Activated T-cell treated with anti-CD3 and anti-CD28 coated beads, Interleukin-2, amount 50 U/mL, for 4 hours (primary cell): ENCODE results near the gene SLC2A4RG. TPM values are rescaled to one million over a fixed set of nuclear protein-coding genes. Genes with fewer than 3 reads are reported as not detected.
A peak's percentile ranks its signal among the peaks of the same experiment; 100 is the strongest.

ENCODE experiments used
- ATAC-seq, 2 donors: fragments of 200-7000 bp; cut with Tn5 transposase; one replicate each; pipeline ENCODE4 v1.10.0; 2021
- DNase-seq: peaks from one replicate; pipeline ENCODE4 v3.0.0-alpha.2; 2020
- H3K27me3 Mint-ChIP-seq: one replicate; pipeline ENCODE4 v1.8.0; 2021; ENCODE audit warnings: low read depth, mixed read lengths
- H3K36me3 Mint-ChIP-seq: one replicate; pipeline ENCODE4 v1.8.0; 2022; ENCODE audit warnings: mixed read lengths; ENCODE audit not compliant: insufficient read depth
- H3K4me1 Mint-ChIP-seq: one replicate; pipeline ENCODE4 v1.8.0; 2021; ENCODE audit warnings: low read depth, mixed read lengths
- H3K4me3 Mint-ChIP-seq: one replicate; pipeline ENCODE4 v1.8.0; 2021; ENCODE audit warnings: mild to moderate bottlenecking, moderate library complexity, mixed read lengths
- H3K9me3 Mint-ChIP-seq: one replicate; pipeline ENCODE4 v1.8.0; 2021; ENCODE audit warnings: mixed read lengths
- total RNA-seq, 3 donors: library from RNA; stranded (reverse); gene quantifications; one replicate each; pipeline ENCODE4 v1.2.1, GENCODE V29; 2021

The SLC2A4RG gene
- total RNA-seq, 3 donors from 2014 or later: 17.2 to 18.1 (median 17.3) TPM

DNA sequence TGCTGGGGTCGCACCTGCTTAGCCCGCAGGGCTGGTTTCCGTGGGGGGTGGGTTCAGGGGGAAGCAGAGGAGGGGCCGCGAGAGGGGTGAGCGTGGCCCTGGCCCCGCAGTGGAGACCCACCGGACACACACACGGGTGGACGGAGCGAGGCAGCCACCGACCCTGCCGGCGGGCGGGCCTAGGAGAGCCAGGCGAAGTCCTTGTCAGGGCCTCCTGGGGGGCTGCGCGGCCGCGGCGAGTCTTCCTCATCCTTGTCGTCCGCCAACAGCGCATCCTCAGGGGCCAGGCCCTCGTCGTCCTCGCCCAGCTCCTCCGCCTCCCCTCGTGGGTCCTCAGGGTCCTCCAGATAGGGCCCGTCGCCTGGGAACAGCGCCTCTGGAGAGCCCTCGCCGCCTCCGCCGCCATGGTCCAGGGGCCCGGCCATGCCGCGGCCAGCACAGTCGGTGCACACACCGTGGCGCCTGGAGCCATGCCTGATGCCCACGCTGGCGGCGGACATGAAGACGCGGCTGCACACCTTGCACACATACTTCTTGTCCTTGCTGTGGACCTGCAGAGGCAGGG is 7.3 kb downstream of the SLC2A4RG start:
- no peaks in the 10 kb centered on the region for H3K36me3 Mint-ChIP-seq
- ATAC-seq (no peak), DNase-seq (no peak)
- H3K27me3 Mint-ChIP-seq: no peaks in the 10 kb centered on the region
- H3K4me1 Mint-ChIP-seq: peaks cover 18% of the 10 kb centered on the region
- H3K4me3 Mint-ChIP-seq: no peak overlapping the region
- no peaks in the 10 kb centered on the region for H3K9me3 Mint-ChIP-seq

- H3K4me1 Mint-ChIP-seq: peaks cover 21% of the 10 kb centered on the region
- no peaks in the 10 kb centered on the region for H3K27me3 Mint-ChIP-seq
- no peak for ATAC-seq
- no peak overlapping the region for H3K4me3 Mint-ChIP-seq
- no peak for DNase-seq
- no peaks in the 10 kb centered on the region for H3K36me3 Mint-ChIP-seq
- no peaks in the 10 kb centered on the region for H3K9me3 Mint-ChIP-seq
Observed at GRCh38 chr20:63747622-63748069, 8.1 kb downstream of the SLC2A4RG start.

GRCh38 chr20:63748070-63748933 is 8.7 kb downstream of the SLC2A4RG start:
- H3K27me3 Mint-ChIP-seq: no peaks in the 10 kb centered on the region
- H3K4me1 Mint-ChIP-seq: peaks cover 21% of the 10 kb centered on the region
- no peaks in the 10 kb centered on the region for H3K9me3 Mint-ChIP-seq
- DNase-seq (no peak), ATAC-seq (no peak)
- no peak overlapping the region for H3K4me3 Mint-ChIP-seq
- H3K36me3 Mint-ChIP-seq: no peaks in the 10 kb centered on the region

DNA sequence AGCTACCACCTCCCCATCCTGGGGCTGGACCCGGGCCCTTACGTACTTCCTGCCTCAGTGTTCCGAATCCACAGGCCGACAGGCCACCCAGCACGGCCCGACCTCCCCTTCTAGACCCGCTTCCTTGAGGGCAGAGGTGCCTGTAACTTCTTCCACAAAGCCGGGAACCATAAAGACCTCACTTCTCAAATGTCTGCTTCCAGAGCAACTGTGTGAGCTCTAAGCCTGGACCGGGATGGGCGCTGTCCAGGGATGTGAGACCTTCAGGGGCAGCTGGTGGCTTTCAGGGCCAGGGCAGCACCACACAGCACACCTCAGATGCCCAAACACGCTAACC is 9.3 kb downstream of the SLC2A4RG start:
- ATAC-seq: no peak
- DNase-seq: no peak
- Mint-ChIP-seq H3K4me1 (peaks cover 21% of the 10 kb centered on the region), H3K27me3 (no peaks in the 10 kb centered on the region), H3K4me3 (no peak overlapping the region), H3K9me3 (no peaks in the 10 kb centered on the region), H3K36me3 (no peaks in the 10 kb centered on the region)

DNA sequence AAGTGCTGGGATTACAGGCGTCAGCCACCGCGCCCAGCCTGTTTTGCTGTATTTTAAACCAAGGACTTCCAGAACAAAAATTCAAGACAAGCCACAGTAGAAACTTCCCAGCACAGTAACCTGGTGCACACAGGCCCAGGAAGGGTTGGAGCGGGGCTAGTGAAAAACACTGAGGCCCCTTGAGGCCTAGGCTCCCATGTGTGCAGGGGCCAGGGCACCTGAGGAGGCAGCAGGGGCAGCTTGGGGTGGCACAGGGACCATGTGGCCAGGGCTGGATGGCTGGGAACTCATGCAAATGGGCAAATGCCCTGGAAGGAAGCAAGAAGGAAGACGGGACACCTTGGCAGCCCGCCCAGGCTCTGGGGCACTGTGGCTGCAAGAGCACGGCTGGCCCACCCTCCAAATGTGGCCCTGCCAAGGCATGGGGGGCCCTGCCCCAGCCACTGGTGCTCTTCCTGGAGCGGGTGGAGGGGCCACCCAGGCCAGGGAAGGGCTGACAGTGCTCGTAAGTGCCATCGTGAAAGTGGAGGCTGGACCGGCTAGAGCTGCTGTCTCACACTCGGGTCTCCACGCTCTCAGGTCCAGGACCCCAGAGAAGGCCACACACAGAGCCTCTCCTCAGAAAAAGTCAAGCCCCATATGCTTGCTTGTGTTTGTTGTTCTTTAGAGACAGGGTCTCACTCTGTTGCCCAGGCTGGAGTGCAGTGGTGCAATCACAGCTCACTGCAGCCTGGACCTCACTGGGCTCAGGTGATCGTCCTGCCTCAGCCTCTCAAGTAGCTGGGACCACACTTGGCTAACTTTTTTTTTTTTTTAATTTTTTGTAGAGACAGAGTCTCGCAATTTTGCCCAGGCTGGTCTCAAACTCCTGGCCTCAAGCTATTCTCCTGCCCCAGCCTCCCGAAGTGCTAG is 10.3 kb downstream of the SLC2A4RG start:
- Mint-ChIP-seq H3K4me3 (no peak overlapping the region), H3K9me3 (no peaks in the 10 kb centered on the region), H3K27me3 (no peaks in the 10 kb centered on the region), H3K4me1 (peaks cover 21% of the 10 kb centered on the region), H3K36me3 (no peaks in the 10 kb centered on the region)
- no peak for DNase-seq
- ATAC-seq: no peak

- no peaks in the 10 kb centered on the region for H3K9me3 Mint-ChIP-seq
- DNase-seq (peak; percentile 55), ATAC-seq (peak; percentile 80 to 83)
- peak overlapping the region; percentile 62 for H3K4me3 Mint-ChIP-seq
- no peaks in the 10 kb centered on the region for H3K27me3 Mint-ChIP-seq
- peaks cover 21% of the 10 kb centered on the region for H3K4me1 Mint-ChIP-seq
- no peaks in the 10 kb centered on the region for H3K36me3 Mint-ChIP-seq
Observed at GRCh38 chr20:63750807-63751470, 11.4 kb downstream of the SLC2A4RG start.

DNA sequence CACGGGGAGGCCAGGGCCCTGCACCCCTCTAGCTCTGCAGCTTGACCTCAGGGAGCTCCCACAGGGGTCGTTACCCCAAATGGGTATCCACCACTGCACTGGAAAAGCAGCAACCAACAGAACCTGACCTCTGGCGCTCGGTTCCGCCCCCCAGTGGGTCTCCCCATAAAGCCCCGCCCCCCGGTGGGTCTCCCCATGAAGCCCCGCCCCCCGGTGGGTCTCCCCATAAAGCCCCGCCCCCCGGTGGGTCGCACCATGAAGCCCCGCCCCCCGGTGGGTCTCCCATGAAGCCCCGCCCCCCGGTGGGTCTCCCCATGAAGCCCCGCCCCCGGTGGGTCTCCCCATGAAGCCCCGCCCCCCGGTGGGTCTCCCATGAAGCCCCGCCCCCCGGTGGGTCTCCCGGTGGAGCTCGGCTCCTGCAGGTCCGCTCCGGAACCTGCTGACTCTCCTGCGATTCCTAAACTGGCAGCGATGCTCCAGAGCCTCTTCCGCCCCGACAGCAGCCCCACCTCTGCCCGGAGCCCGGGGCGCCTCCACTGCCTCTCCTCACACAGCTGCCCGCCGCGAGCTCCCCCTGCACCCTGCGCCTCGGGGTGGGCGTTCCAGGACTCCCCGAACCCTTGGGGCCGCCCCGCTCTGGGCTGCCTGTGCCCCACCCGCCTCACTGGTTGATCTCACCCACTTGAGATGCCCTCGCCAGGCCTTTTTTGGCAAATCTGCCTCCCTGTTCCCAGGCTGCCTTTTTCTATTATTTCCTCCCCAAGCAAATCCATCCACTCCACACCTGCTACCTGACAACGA is 12.1 kb downstream of the SLC2A4RG start:
- H3K36me3 Mint-ChIP-seq: no peaks in the 10 kb centered on the region
- DNase-seq (no peak), ATAC-seq (peak; percentile 17 to 22)
- no peaks in the 10 kb centered on the region for H3K27me3 Mint-ChIP-seq
- H3K4me1 Mint-ChIP-seq: peaks cover 25% of the 10 kb centered on the region
- H3K4me3 Mint-ChIP-seq: peak overlapping the region; percentile 62
- no peaks in the 10 kb centered on the region for H3K9me3 Mint-ChIP-seq

DNA sequence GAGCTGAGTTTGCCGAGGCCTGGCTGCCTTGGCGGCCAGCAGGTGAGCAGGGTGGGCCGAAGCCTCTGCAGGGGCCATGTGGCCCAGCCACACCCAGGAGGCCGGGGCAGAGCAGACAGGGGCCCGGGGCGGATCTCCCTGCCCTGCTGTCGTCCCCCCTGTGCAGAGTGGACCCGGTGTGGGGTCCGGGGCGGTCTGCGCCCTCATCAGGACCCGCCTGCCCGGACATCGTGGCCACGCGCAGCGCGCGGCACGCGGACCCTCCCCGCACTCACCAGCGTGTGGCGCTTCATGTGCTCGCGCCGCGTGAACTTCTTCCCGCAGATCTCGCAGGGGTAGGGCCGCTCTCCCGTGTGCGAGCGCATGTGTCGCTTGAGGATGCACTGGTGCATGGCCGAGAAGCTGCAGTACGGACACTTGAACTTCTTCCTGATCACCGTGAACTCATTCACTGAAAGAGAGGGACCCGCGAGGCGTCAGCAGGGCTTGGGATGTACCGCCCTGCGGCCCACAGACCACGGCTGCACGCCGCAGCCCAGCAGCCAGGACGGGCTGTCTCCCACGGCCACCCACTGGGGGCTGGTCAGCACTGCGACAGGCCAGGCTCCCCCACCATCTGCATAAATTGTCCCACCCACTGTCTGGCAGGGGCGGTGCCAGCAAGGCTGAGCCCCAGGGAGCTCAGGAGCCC is 13.0 kb downstream of the SLC2A4RG start:
- ATAC-seq (no peak), DNase-seq (no peak)
- Mint-ChIP-seq H3K4me3 (no peak overlapping the region), H3K36me3 (no peaks in the 10 kb centered on the region), H3K9me3 (no peaks in the 10 kb centered on the region), H3K27me3 (no peaks in the 10 kb centered on the region), H3K4me1 (peaks cover 25% of the 10 kb centered on the region)

- DNase-seq (no peak), ATAC-seq (no peak)
- no peaks in the 10 kb centered on the region for H3K9me3 Mint-ChIP-seq
- H3K36me3 Mint-ChIP-seq: no peaks in the 10 kb centered on the region
- H3K4me3 Mint-ChIP-seq: no peak overlapping the region
- H3K4me1 Mint-ChIP-seq: peaks cover 25% of the 10 kb centered on the region
- no peaks in the 10 kb centered on the region for H3K27me3 Mint-ChIP-seq
Observed at GRCh38 chr20:63753381-63753780, 13.8 kb downstream of the SLC2A4RG start.

DNA sequence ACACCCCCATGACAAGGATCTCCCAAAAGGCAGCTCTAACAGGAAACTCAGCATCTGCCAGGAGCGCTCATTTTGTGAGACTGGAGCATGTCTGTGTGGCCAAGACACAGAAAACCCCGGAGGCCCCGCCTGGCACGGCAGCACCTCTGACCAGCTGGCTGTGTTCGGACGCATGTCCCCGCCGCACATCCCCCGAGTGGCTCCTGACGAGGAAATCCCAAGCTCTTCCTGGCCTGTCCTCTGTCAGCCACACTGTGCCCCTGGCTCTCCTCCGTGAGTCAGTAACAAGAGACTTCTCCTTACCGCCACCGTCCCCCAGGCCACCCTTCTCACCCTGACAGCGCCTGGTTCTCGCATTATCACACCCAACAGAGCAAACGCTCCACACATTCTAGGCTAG is 14.4 kb downstream of the SLC2A4RG start:
- H3K36me3 Mint-ChIP-seq: no peaks in the 10 kb centered on the region
- DNase-seq: no peak
- no peak for ATAC-seq
- H3K4me1 Mint-ChIP-seq: peaks cover 21% of the 10 kb centered on the region
- H3K4me3 Mint-ChIP-seq: no peak overlapping the region
- H3K9me3 Mint-ChIP-seq: no peaks in the 10 kb centered on the region
- no peaks in the 10 kb centered on the region for H3K27me3 Mint-ChIP-seq

DNA sequence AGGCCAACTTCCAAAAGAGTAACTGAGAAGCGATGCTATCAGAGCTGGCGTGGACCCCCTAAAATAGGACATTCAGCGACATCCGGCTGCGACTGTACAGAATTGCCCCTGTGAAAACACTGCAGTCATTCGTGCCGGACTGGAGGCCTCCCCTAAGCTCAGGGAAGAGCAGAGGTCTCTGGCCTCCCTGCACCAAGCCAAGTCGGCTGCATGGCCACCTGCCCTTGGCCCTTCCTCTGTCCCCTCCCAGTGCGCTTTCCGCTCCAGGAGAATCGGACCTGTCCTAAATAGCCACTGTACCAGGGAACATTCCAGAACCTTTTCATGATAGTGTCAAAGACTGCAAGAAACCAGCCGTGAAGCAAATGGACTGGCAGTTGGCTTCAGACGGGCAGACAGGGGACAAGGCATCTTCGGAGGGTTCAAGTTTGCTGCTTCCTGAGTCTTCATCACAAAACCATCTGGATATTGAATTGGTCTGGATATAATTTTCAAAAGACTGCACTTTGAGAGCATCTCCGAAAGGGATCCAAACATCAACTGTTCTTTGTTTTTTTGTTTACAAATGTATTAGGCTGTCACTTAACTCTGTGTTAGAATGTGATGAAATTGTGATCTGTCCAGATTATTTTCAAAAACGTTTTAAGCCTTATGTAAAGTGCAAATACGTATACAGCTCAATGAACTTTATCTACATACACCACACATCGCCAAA is 16.5 kb downstream of the SLC2A4RG start:
- DNase-seq (no peak), ATAC-seq (no peak)
- Mint-ChIP-seq H3K4me1 (peaks cover 10% of the 10 kb centered on the region), H3K36me3 (no peaks in the 10 kb centered on the region), H3K9me3 (no peaks in the 10 kb centered on the region), H3K27me3 (no peaks in the 10 kb centered on the region), H3K4me3 (no peak overlapping the region)

DNA sequence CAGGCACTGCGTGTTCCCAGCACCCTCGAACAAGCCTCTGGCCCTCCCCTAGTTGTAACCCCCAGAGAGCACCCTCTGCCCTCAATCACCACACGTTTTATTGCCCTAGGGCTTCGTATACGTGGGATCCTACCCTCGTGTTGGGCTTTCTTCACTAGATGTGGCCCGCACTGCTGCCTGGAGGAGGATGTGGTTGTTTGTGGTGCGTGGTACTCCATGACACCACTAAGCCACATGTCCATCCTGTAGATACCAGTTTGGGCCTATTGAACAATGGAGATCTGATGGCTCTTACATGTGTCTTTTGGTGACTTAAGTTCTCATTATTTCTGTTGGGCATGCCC is 17.0 kb downstream of the SLC2A4RG start:
- no peak for DNase-seq
- no peaks in the 10 kb centered on the region for H3K9me3 Mint-ChIP-seq
- no peak overlapping the region for H3K4me3 Mint-ChIP-seq

DNA sequence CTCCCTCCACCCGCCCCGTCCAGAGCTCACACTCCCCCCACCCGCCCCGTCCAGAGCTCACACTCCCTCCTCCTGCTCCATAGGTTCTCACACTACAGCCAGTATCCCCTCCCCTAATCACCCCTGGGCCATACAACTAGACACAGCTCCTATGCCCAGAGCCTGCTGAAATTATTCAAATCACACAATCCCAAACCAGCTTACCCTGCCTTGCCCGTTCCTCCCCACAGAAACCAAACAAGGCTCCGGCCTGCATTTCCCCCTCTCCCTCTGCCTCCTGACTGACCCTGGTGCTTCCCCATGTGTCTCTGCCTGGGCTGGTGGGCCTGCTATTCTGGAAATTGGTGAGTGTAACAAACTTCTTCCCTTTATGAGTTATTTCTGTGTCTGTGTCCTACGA is 18.6 kb downstream of the SLC2A4RG start:
- no peak for DNase-seq
- Mint-ChIP-seq H3K4me1 (peaks cover 4% of the 10 kb centered on the region), H3K4me3 (no peak overlapping the region), H3K9me3 (no peaks in the 10 kb centered on the region), H3K27me3 (no peaks in the 10 kb centered on the region), H3K36me3 (no peaks in the 10 kb centered on the region)
- no peak for ATAC-seq

More for the DNA sequence above, 17.0 kb downstream of the SLC2A4RG start:
- H3K4me1 Mint-ChIP-seq: peaks cover 7% of the 10 kb centered on the region
- ATAC-seq: no peak
- H3K27me3 Mint-ChIP-seq: no peaks in the 10 kb centered on the region
- no peaks in the 10 kb centered on the region for H3K36me3 Mint-ChIP-seq
